Measurements from ENCODE around the gene TOP2A. TPM values are rescaled to one million over a fixed set of nuclear protein-coding genes. Genes with fewer than 3 reads are reported as not detected.
A peak's percentile ranks its signal among the peaks of the same experiment; 100 is the strongest.

Gene TOP2A
- polyA plus RNA-seq, 1 experiment, result 53.5 TPM

- H3K27ac ChIP-seq (ENCODE audit: low read depth, low read length), result no peak overlapping the region
- CTCF ChIA-PET, result interaction anchor here (0.6 to 3.8 kb wide), 29 partner anchors 9 to 339 kb away, joined by 3 to 112 read pairs (median 4); partner anchors contain the start of genes RARA and TOP2A
- H3K9me3 ChIP-seq (ENCODE audit: control insufficient read depth, insufficient read depth, low read length), result no peaks in the 10 kb centered on the region; the same call in 1 of the 2 replicates
- no peak for DNase-seq (ENCODE audit: low read depth, low spot score)
- POLR2A ChIA-PET, result interaction anchor here (0.6 to 1.1 kb wide), 2 partner anchors 52 to 470 kb away, joined by 5 read pairs; no protein-coding TSS in a partner anchor
- peak; percentile 93 for TF ChIP-seq CTCF (IDR thresholded peaks at IDR 0.05; ENCODE audit: low read depth, low read length)
- H3K4me3 ChIP-seq (ENCODE audit: low read depth, low read length), result no peak overlapping the region
- no peaks in the 10 kb centered on the region for H3K27me3 ChIP-seq (ENCODE audit: control insufficient read depth, insufficient read depth, low read length)
These were observed 62.4 kb downstream of the TOP2A start for GRCh38 chr17:40355123-40355803.

GRCh38 chr17:40354221-40355122 lies 63.2 kb downstream of the TOP2A start:
- no peak overlapping the region for H3K4me3 ChIP-seq (ENCODE audit: low read depth, low read length)
- ChIA-PET POLR2A (interaction anchor here (0.6 to 1.1 kb wide), 3 partner anchors 50 to 471 kb away, joined by 3 to 5 read pairs (median 5); no protein-coding TSS in a partner anchor), CTCF (interaction anchor here (0.6 to 3.8 kb wide), 30 partner anchors 8 to 338 kb away, joined by 3 to 112 read pairs (median 4); partner anchors contain the start of genes RARA and TOP2A)
- DNase-seq (ENCODE audit: low read depth, low spot score), result no peak
- H3K27me3 ChIP-seq (ENCODE audit: control insufficient read depth, insufficient read depth, low read length), result no peaks in the 10 kb centered on the region
- no peak for TF ChIP-seq CTCF (IDR thresholded peaks at IDR 0.05; ENCODE audit: low read depth, low read length)
- H3K27ac ChIP-seq (ENCODE audit: low read depth, low read length), result no peak overlapping the region
- no peaks in the 10 kb centered on the region; the same call in 1 of the 2 replicates for H3K9me3 ChIP-seq (ENCODE audit: control insufficient read depth, insufficient read depth, low read length)

GRCh38 chr17:40352779-40353394 lies 64.8 kb downstream of the TOP2A start:
- Histone ChIP-seq H3K4me3 (ENCODE audit: low read depth, low read length) (no peak overlapping the region), H3K27me3 (ENCODE audit: control insufficient read depth, insufficient read depth, low read length) (no peaks in the 10 kb centered on the region), H3K27ac (ENCODE audit: low read depth, low read length) (no peak overlapping the region), H3K9me3 (ENCODE audit: control insufficient read depth, insufficient read depth, low read length) (no peaks in the 10 kb centered on the region)
- CTCF ChIA-PET, result interaction anchor here (1.0 to 3.8 kb wide), 4 partner anchors 36 to 51 kb away, joined by 3 to 13 read pairs (median 6); no protein-coding TSS in a partner anchor
- POLR2A ChIA-PET, result no interaction called here
- TF ChIP-seq CTCF (IDR thresholded peaks at IDR 0.05; ENCODE audit: low read depth, low read length), result no peak
- no peak for DNase-seq (ENCODE audit: low read depth, low spot score)

DNA sequence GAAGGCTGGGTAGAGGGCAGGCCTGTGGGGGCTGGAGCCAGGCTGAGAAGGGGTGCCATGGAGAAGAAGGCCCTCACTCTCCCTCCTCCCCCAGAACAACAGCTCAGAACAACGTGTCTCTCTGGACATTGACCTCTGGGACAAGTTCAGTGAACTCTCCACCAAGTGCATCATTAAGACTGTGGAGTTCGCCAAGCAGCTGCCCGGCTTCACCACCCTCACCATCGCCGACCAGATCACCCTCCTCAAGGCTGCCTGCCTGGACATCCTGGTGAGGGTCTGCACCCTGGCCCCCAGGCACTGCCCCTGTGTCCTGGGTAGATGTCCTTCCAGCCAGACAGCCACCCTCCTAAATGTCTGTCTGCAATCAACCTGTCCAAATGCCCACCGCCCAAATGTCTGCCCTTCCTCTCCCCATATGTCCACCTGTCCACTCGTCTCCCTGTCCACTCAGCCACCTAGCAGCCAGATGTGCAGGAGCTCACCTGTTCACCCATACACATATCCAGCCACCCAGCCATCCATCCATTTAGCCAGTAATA lies 65.4 kb downstream of the TOP2A start:
- ChIA-PET POLR2A (no interaction called here), CTCF (interaction anchor here (1.0 to 3.8 kb wide), 4 partner anchors 35 to 50 kb away, joined by 3 to 13 read pairs (median 6); no protein-coding TSS in a partner anchor)
- TF ChIP-seq CTCF (IDR thresholded peaks at IDR 0.05; ENCODE audit: low read depth, low read length), result no peak
- no peak overlapping the region for H3K27ac ChIP-seq (ENCODE audit: low read depth, low read length)
- H3K9me3 ChIP-seq (ENCODE audit: control insufficient read depth, insufficient read depth, low read length), result no peaks in the 10 kb centered on the region
- H3K4me3 ChIP-seq (ENCODE audit: low read depth, low read length), result no peak overlapping the region
- no peaks in the 10 kb centered on the region for H3K27me3 ChIP-seq (ENCODE audit: control insufficient read depth, insufficient read depth, low read length)
- no peak for DNase-seq (ENCODE audit: low read depth, low spot score)
